Breast epithelium (tissue), 4 donors: ENCODE data around the gene CFAP97D2. TPM values are rescaled to one million over a fixed set of nuclear protein-coding genes. Genes with fewer than 3 reads are reported as not detected.
A peak's percentile ranks its signal among the peaks of the same experiment; 100 is the strongest.

ENCODE experiments used
- DNase-seq, 2 donors: peaks; one replicate each; pipeline ENCODE4 v3.0.0-alpha.2; 2019; ENCODE audit warnings: low spot score in 2 of 2
- H3K27ac ChIP-seq, 2 donors: fragments of 200-600 bp; sonication (generic) in 1 of 2; one replicate each; pipeline ENCODE4 v1.5.1; 2016 to 2019; ENCODE audit warnings: mild to moderate bottlenecking in 1 of 2
- H3K27me3 ChIP-seq, 2 donors: fragments of 200-600 bp; sonication (generic) in 1 of 2; one replicate each; pipeline versions ENCODE4 v1.5.1 to v1.6.0; 2017 to 2019; ENCODE audit warnings: control low read depth in 1 of 2, mild to moderate bottlenecking in 1 of 2
- H3K36me3 ChIP-seq: fragments of 200-600 bp; one replicate; pipeline ENCODE4 v1.5.1; 2019
- H3K4me1 ChIP-seq, 2 donors: fragments of 200-600 bp; sonication (generic); one replicate each; pipeline ENCODE4 v1.5.1; 2016 to 2019; ENCODE audit warnings: control low read depth in 1 of 2
- H3K4me3 ChIP-seq, 3 donors: fragments of 200-600 bp; sonication (generic); 1 replicate in 2 of 3; 2 replicates in 1 of 3; pipeline ENCODE4 v1.5.1; 2016 to 2019; ENCODE audit warnings: mild to moderate bottlenecking in 3 of 3, moderate library complexity in 2 of 3
- H3K9me3 ChIP-seq, 2 donors: fragments of 200-600 bp; sonication (generic) in 1 of 2; one replicate each; pipeline ENCODE4 v1.5.1; 2016 to 2019; ENCODE audit warnings: control low read depth in 1 of 2
- POLR2A ChIP-seq: fragments of 450-650 bp; IDR thresholded peaks from one replicate; pipeline ENCODE4 v1.6.1; 2016; ENCODE audit warnings: antibody characterized with exemption, mild to moderate bottlenecking, moderate library complexity
- POLR2AphosphoS5 ChIP-seq, 3 donors: sonication (generic); formaldehyde crosslinking; IDR thresholded peaks; one replicate each; pipeline ENCODE4 v1.6.1; 2017; ENCODE audit warnings: antibody characterized with exemption in 3 of 3
- intact Hi-C: fragments of 100-400 bp; cut with DNase I; formaldehyde crosslinking; loops from one replicate; pipeline ENCODE4 v1.15.1; 2023; ENCODE audit warnings: low total_unique reads
- total RNA-seq, 3 donors: library from RNA; depleted of rRNA; stranded (reverse); fragments of >200 nt; gene quantifications; one replicate each; pipeline ENCODE4 v1.1.0, GENCODE V29; 2016
- TF ChIP-seq, protein P1 (sequence below), 3 donors: fragments of 450-650 bp; IDR thresholded peaks; one replicate each; pipeline ENCODE4 v1.5.1; 2016 to 2017; ENCODE audit warnings: antibody characterized with exemption in 3 of 3, mild to moderate bottlenecking in 3 of 3, moderate library complexity in 3 of 3

Gene CFAP97D2
- total RNA-seq, 3 donors from 2014 or later = not detected

DNA sequence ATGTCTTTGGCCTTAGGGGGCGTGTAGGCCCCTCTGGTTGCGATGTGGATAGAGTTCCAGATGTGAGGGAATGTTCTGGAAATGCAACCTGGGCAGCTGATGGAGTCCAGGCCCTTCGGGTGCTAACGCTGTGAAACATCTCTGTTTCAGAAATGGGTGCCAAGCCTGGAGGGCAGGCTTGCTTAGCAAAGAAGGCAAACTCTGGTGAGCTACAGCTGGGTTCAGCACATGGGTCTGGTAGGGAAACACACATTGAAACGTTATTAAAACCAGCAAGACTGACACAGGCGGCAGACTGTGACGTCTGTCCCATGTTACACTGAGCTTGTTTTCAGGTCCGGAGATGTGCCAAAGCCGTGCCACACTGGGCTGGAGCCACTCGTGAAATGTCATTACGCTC, 47.0 kb downstream of the CFAP97D2 start:
- DNase-seq = no peak
- H3K4me3 ChIP-seq = no peak overlapping the region
- TF ChIP-seq POLR2AphosphoS5 (IDR thresholded peaks at IDR 0.05) (no peak), POLR2A (no peak)
- TF ChIP-seq, protein P1, sequence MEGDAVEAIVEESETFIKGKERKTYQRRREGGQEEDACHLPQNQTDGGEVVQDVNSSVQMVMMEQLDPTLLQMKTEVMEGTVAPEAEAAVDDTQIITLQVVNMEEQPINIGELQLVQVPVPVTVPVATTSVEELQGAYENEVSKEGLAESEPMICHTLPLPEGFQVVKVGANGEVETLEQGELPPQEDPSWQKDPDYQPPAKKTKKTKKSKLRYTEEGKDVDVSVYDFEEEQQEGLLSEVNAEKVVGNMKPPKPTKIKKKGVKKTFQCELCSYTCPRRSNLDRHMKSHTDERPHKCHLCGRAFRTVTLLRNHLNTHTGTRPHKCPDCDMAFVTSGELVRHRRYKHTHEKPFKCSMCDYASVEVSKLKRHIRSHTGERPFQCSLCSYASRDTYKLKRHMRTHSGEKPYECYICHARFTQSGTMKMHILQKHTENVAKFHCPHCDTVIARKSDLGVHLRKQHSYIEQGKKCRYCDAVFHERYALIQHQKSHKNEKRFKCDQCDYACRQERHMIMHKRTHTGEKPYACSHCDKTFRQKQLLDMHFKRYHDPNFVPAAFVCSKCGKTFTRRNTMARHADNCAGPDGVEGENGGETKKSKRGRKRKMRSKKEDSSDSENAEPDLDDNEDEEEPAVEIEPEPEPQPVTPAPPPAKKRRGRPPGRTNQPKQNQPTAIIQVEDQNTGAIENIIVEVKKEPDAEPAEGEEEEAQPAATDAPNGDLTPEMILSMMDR (IDR thresholded peaks at IDR 0.05) = no peak
- intact Hi-C loops = loop anchor here (5.0 kb wide), 1 partner anchor 269 kb away; no protein-coding TSS in a partner anchor
- peaks cover 0 to 10% of the 10 kb centered on the region in 2 donors for H3K4me1 ChIP-seq
- H3K36me3 ChIP-seq = no peaks in the 10 kb centered on the region
- H3K27ac ChIP-seq = no peak overlapping the region
- H3K27me3 ChIP-seq = no peaks in the 10 kb centered on the region
- no peaks in the 10 kb centered on the region for H3K9me3 ChIP-seq

DNA sequence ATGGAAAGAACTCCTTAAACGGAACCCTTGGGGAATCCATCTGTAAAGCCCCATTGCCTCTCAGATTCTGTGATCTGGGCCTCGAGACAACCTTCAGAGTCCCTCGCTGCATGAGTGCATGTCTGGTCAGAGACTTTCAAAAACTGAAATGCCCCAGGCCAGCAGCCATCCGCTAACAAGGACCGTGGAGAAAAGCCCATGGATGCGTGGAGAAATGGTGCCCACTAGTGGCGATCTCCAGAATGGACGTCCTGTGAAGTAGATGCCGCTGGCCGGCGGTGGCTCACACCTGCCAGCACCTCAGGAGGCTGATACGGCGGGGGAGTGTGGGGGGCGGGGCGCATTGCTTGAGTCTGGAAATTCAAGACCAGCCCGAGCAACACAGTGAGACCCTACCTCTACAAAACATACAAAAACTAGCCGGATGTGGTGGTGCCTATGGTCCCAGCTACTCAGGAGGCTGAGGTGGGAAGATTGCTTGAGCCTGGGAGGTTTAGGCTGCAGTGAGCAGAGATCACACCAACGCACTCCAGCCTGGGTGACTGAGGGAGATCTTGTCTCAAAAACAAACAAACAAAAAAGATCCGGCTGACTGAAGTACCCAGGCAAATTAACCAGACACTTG, 47.8 kb downstream of the CFAP97D2 start:
- H3K4me3 ChIP-seq = no peak overlapping the region
- H3K27me3 ChIP-seq = no peaks in the 10 kb centered on the region
- intact Hi-C loops = loop anchor here (5.0 kb wide), 1 partner anchor 270 kb away; no protein-coding TSS in a partner anchor
- H3K4me1 ChIP-seq = peaks cover 0 to 10% of the 10 kb centered on the region in 2 donors
- H3K36me3 ChIP-seq = no peaks in the 10 kb centered on the region
- TF ChIP-seq, protein P1 (IDR thresholded peaks at IDR 0.05) = peak; percentile 90 to 97 (median 95)
- peak; percentile 45 to 56 (median 54) for TF ChIP-seq POLR2AphosphoS5 (IDR thresholded peaks at IDR 0.05)
- TF ChIP-seq POLR2A = no peak
- H3K9me3 ChIP-seq = no peaks in the 10 kb centered on the region
- DNase-seq = peak; percentile 75 to 90
- no peak overlapping the region for H3K27ac ChIP-seq

- Histone ChIP-seq H3K27ac (no peak overlapping the region), H3K9me3 (no peaks in the 10 kb centered on the region), H3K4me3 (no peak overlapping the region), H3K27me3 (no peaks in the 10 kb centered on the region), H3K36me3 (no peaks in the 10 kb centered on the region), H3K4me1 (peaks cover 0 to 10% of the 10 kb centered on the region in 2 donors)
- no peak for DNase-seq
- intact Hi-C loops = loop anchor here (5.0 kb wide), 1 partner anchor 270 kb away; no protein-coding TSS in a partner anchor
- TF ChIP-seq POLR2A = no peak
- TF ChIP-seq, protein P1 (IDR thresholded peaks at IDR 0.05) = no peak
- no peak for TF ChIP-seq POLR2AphosphoS5 (IDR thresholded peaks at IDR 0.05)
Measured at GRCh38 chr13:114227528-114227927, 48.5 kb downstream of the CFAP97D2 start.

DNA sequence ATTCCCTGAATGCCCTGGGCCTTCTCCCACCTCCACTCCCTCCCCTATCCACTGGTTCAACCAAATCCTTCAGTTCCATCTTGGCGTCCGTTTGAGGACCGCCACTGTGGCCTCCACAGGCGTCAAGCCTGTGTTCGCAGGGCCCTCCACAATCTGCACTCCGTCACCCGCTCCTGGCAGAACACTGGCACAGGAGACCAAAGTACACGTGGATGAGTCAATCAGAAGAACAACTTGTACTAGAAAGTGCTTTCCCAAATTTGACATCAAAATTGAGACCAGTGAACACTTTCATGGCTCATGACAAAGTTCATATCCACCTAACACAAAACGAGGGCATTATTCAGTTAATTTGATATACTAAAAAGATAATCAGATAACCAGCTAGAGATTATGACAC, 49.1 kb downstream of the CFAP97D2 start:
- DNase-seq = no peak
- intact Hi-C loops = loop anchor here (5.0 kb wide), 1 partner anchor 271 kb away; no protein-coding TSS in a partner anchor
- H3K27me3 ChIP-seq = no peaks in the 10 kb centered on the region
- no peaks in the 10 kb centered on the region for H3K36me3 ChIP-seq
- H3K4me3 ChIP-seq = no peak overlapping the region
- no peaks in the 10 kb centered on the region for H3K9me3 ChIP-seq
- no peak overlapping the region for H3K27ac ChIP-seq
- H3K4me1 ChIP-seq = peaks cover 0 to 10% of the 10 kb centered on the region in 2 donors
- TF ChIP-seq POLR2AphosphoS5 (IDR thresholded peaks at IDR 0.05) (no peak), POLR2A (no peak)
- TF ChIP-seq, protein P1 (IDR thresholded peaks at IDR 0.05) = no peak

DNA sequence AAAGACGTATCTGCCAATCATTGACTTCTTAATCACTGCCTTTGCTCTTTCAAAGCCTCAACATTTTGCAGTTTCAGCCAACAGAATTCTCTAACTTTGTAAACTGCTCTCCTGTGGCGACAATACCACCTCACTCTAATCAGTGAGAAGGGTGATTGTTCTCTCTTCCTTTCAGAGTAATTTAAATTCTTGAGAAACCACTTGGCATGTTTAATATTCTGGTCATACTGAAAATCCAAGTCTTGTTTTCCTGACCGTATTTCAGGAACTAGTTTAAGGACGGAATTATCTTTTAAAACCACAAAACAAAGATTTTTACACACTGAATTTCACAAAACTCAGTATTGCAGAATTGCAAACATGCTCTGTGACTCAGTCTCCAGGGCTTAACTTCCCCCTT, 50.4 kb downstream of the CFAP97D2 start:
- DNase-seq = no peak
- intact Hi-C loops = loop anchor here (5.0 kb wide), 1 partner anchor 272 kb away; no protein-coding TSS in a partner anchor

More for the DNA sequence above, 50.4 kb downstream of the CFAP97D2 start:
- Histone ChIP-seq H3K27me3 (no peaks in the 10 kb centered on the region), H3K9me3 (no peaks in the 10 kb centered on the region), H3K4me3 (no peak overlapping the region), H3K4me1 (peaks cover 0 to 10% of the 10 kb centered on the region in 2 donors), H3K36me3 (no peaks in the 10 kb centered on the region), H3K27ac (peak overlapping the region in 1 of 2 donors; percentile 9)
- TF ChIP-seq POLR2A (no peak), POLR2AphosphoS5 (IDR thresholded peaks at IDR 0.05) (no peak)
- TF ChIP-seq, protein P1 (IDR thresholded peaks at IDR 0.05) = no peak
